HG02678 (cell line): ENCODE results near the gene MSH3.
A peak's percentile ranks its signal among the peaks of the same experiment; 100 is the strongest.
"Not testable (repeated sequence)": the region's sequence is repeated elsewhere in the genome, so short reads cannot be mapped to it uniquely, and the experiment has no call there.

Source experiments
- ATAC-seq: cut with Tn5 transposase; IDR thresholded peaks from one replicate; pipeline ENCODE4 v1.9.1; 2021; ENCODE audit warnings: mild to moderate bottlenecking, moderate library complexity; ENCODE audit not compliant: unreplicated experiment

The MSH3 gene

GRCh38 chr5:80655231-80655774, 851 bp downstream of the MSH3 start:
- ATAC-seq = no peak

DNA sequence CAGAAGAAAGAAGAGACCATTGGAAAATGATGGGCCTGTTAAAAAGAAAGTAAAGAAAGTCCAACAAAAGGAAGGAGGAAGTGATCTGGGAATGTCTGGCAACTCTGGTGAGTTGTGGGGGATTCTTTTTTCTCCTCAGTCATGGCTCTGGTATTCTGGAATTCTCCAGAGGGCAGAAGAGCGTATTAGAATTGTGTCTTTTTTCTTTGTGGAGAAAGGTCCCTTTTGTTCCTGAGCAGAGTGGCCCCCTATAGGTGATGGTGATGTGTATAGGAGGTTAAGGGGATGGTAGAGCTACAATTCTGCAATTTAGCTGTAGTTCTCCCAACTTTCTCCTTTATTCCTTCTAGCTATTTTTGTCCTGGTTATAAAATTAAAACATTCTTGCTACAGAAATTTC, 2.0 kb downstream of the MSH3 start:
- ATAC-seq = no peak

DNA sequence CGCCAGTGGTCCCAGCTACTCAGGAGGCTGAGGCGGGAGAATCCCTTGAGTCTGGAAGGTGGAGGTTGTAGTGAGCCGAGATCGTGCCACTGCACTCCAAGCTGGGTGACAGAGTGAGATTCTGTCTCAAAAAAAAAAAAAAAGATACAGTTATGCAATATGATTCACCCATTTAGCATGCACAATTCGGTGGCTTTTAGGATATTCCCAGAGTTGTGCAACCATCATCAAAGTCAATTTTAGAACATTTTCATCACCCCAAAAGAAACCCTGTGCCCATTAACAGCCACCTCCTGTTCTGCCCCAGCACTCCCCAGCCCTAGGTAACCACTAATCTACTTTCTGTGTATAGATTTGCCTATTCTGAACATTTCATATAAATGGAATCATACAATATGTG, 4.7 kb downstream of the MSH3 start:
- ATAC-seq = no peak

GRCh38 chr5:80660661-80661060, 6.2 kb downstream of the MSH3 start:
- ATAC-seq = not testable (repeated sequence)

DNA sequence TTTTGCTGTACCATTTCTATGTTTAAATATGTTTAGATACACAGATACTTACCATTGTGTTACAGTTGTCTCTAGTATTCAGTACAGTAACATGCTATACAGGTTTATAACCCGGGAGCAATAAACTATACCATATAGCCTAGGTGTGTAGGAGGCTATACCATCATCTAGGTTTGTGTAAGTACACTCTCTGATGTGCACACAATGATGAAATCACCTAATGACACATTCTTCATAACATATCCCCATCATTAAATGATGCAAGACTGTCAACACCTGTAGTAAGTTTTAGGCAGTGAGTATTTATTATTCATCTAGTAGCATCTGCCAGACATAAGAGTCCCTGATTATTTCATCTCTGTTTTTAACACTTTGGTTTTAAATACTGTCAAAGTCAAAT, 7.7 kb downstream of the MSH3 start:
- ATAC-seq = no peak

- ATAC-seq = no peak
Measured at GRCh38 chr5:80665057-80665456, 10.6 kb downstream of the MSH3 start.

DNA sequence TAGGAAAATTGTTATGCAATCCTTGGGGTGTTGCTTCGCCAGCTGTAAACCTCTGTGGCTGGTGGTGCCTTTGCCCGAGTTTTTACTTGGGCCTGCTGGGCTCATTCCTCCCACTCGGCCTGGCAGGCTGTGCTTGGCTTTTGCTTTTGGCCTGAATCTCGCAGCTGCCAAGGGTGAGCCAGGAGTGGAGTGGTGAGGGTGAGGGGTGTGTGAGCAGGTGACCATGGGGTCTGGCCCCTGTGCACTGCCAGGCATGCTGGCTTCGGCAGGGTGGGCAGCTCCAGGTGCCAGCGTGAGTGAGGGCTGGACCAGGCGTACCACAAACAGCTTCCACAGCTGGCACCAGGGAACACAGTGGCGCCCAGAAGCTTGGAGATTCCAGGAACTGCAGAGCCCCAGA, 12.9 kb downstream of the MSH3 start:
- no peak for ATAC-seq

DNA sequence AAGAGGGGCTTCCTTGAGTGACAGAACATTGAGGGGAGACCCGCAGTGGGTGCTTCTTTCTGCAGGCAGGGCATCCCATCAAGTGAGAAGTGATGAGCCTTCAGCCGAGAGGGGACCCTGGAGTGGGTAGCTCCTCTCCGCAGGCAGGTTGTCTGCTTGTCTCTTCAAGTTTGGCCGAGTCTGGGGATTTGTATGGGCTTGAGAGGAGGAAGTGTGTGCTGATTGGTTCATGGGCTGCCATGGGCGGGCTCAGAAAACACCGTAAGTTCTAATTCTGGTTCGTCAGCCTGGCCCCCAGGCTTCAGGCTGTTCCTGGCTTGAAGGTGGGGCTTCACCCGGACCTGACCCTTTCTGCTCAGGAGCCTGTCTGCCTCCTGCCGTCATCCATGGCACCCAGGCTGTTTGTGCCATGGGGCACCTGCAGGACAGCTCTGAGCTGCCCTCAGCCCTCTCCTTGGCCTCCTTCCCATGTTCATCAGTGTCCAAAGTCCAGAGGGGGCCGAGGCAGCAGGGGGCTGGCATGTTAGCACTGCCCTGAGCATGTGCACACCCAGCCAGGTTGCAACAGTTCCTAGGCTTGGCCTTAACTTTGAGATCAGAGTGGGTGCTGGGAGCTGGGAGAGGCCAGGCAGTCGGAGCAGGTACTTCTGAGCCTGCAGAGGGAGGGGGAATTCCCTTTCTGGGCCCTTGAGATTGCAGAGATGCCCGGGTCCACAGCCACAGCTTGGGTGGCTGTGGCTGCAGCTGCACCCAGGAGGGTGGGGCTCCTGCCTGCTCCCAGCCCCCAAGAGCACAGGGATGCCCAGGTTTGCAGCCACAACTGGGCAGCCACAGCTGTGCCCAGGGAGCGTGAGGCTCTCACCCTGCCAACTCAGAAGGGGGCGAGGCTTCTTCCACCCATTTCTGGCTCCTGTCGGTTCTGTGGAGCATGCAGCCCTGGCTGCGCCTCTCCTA, 13.8 kb downstream of the MSH3 start:
- ATAC-seq = peak; percentile 82

DNA sequence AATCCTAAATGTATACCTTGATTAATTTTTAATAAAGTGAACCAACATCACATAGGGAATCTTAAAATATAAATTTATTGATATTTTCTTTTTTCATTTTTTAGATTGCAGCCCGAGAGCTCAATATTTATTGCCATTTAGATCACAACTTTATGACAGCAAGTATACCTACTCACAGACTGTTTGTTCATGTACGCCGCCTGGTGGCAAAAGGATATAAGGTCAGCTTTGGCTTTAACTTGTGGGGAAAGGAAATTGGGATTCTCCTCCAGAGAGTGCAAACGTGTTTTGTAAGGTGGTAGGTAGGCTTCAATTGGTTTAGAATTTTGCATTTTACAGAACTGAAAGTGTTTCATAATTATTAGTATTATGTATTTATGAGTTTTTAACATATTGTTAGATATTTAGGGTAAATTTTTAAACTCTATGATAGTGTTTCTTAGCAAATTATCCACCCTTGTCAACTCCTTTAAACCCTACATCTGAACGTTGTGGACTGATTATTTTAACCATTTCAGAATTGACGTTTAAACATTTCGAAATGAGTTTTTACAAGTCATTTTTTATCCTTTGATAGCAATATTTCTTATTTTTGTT, 17.8 kb downstream of the MSH3 start:
- peak; percentile 35 for ATAC-seq

- no peak for ATAC-seq
Measured at GRCh38 chr5:80676706-80677105, 22.3 kb downstream of the MSH3 start.

DNA sequence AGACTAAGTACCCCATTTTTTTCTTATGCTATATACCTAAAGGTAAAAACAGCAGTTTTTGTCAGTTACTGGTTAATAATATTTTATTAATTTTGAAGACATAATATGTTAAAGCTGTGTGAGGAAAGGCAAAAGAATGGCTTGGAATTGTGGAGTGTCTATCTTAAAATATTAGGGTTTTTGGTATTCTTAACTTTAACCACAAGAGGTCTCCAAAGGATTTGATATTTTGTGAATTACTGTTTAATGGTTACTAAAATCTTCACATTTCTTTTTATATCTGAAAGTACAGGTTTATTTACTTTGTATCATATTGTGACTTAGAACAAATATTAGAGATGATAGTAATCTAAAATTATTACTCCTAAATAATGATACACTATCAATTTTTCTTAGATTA, 32.3 kb downstream of the MSH3 start:
- no peak for ATAC-seq

- ATAC-seq = no peak
Measured at GRCh38 chr5:80688648-80689420, 34.4 kb downstream of the MSH3 start.

- no peak for ATAC-seq
Measured at GRCh38 chr5:80689627-80690026, 35.2 kb downstream of the MSH3 start.

GRCh38 chr5:80695666-80696065, 41.2 kb downstream of the MSH3 start:
- ATAC-seq = no peak

- ATAC-seq = no peak
Measured at GRCh38 chr5:80696450-80696849, 42.0 kb downstream of the MSH3 start.

GRCh38 chr5:80697100-80697499, 42.6 kb downstream of the MSH3 start:
- no peak for ATAC-seq

- no peak for ATAC-seq
Measured at GRCh38 chr5:80698369-80698768, 43.9 kb downstream of the MSH3 start.

DNA sequence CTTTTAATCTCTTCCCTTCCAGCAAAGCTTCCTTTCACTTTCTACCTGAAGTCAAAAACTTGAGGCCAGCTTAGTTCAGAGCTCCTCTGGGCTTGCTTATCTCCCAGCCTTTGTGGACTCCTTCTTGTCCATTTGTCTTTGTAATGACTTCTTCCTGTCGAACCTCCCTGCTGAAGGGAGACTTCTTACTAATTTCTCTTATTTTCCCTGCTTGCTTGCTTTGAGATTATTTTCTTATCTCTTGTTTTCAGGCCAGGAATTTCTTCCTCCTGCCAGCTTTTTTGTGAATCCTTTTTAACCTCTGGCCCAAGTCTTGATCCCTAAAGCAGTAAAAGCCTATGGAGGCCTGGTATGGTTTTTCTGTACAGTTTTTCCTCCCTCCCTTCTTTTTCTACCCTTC, 47.1 kb downstream of the MSH3 start:
- no peak for ATAC-seq

- ATAC-seq = no peak
Measured at GRCh38 chr5:80703291-80703690, 48.8 kb downstream of the MSH3 start.

DNA sequence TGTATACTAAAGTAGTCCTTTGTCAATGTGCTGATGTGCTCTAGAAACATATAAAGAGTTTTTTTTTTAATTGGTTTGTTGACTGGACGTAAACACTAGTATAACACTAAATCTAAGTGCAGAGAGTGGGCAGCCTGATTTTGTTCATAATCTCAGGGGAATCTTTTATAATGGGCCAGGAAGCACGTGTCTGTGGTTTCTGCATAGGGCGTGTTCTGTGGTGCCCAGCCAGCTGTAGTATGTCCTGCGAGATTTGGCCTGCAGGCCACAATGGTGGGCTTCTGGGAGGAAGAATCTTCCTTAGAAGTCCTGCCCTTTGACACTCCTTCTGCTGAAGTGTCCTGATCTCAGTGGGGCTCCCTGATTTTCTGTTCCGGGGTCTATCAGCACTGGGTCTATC, 49.3 kb downstream of the MSH3 start:
- no peak for ATAC-seq

DNA sequence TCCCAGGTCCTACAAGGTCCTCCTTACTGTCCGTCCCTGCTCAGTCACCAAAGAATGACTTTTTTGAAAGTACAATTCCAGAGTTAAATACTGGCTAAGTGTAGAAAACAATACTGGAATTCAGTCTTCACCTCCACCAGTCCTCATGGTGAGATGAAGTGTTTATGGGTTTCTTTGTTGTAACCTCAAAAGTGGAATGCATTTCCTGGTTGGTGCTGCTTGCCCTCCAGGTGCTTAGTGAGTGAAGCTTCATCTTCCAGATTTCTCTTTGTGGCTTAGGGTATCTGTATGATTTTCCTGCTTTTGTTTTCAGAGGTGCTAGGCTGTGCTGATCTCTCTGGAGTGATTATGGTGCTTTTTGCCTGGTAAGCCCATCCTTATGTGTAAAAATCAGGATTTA, 49.8 kb downstream of the MSH3 start:
- no peak for ATAC-seq
